Bone marrow (tissue), 2 donors: ENCODE data around the gene SNX15.
"Not testable (repeated sequence)": the region's sequence is repeated elsewhere in the genome, so short reads cannot be mapped to it uniquely, and the experiment has no call there.

Experiments used
- DNase-seq, 2 donors: peaks; one replicate each; lab custom pipeline; 2025; lab: John Stamatoyannopoulos, UW

The SNX15 gene, protein sequence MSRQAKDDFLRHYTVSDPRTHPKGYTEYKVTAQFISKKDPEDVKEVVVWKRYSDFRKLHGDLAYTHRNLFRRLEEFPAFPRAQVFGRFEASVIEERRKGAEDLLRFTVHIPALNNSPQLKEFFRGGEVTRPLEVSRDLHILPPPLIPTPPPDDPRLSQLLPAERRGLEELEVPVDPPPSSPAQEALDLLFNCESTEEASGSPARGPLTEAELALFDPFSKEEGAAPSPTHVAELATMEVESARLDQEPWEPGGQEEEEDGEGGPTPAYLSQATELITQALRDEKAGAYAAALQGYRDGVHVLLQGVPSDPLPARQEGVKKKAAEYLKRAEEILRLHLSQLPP

DNA sequence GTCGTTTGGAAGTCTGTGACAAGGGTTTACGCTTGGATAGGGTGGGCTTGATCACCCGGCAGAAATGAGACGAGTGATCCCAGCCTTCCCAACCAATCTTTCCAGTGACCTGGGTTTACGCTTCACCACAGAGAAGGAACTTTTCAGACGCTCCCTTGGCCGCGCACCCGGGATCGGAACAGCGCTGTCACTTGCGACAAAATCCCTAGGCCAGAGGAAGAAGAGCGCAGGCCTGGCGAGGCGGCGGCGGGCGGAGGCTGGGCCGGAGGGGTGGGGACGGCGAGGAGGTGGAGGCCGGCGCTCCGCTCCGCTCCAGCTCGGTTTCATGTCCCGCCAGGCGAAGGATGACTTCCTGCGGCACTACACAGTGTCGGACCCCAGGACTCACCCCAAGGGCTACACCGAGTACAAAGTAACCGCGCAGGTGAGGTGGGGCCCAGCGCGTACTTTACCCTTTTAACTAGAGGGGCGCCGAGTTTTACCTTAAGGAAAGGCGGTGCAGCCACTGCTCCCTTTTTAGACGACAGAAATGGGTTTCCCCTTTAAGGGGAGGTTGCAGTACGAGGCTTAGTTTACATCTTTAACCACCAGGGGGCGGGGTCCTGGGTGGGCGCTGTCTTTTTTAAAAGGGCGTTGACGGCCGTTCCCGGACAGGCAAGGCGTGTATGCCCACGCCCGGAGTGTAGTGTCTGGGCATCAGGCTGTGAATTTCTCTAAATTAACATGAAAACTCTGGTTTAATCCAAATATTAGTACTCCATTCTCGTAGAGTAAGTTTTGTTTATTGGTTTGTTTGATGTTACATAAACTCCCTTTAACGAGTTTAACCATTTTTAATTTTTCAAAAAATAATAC lies at the start of gene SNX15:
TSS of gene SNX15 (plus strand) at position 227 of the 855 bp plus-strand sequence. CDS start at position 326, 99 bp downstream.
- peak; percentile 83 to 96 for DNase-seq

DNA sequence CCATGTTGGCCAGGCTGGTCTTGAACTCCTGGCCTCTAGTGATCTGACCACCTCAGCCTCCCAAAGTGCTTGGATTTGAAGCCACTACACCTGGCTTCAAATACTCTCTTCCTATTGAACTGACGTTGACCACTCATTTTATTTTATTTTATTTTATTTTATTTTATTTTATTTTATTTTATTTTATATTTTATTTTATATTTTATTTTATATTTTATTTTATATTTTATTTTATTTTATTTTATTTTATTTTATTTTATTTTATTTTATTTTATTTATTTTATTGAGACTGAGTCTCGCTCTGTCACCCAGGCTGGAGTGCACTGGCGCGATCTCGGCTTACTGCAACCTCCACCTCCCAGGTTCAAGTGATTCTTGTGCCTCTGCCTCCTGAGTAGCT lies 43.9 kb upstream of the SNX15 start:
- DNase-seq: not testable (repeated sequence)

GRCh38 chr11:64987998-64988854 lies 39.0 kb upstream of the SNX15 start:
- DNase-seq: no peak

DNA sequence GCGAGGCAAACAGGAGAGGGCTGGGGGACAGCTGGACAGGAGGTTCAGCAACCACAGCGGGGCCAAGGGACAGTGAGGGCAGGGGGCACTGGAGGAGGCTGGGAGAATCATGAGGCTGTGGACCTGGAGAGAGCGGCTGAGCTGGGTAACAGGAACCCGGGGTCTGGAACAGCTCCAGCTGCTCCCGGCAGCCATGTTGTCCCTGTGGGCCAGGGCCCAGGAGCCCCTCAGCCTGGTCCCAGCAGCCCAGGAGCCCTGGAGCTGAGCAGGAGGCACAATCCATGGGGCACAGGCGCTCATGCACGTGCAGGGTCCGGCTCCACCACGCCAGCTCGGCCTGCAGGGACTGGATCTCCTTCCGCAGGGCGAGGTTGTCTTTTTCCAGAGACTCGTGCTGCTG lies 37.8 kb upstream of the SNX15 start:
- no peak for DNase-seq

DNA sequence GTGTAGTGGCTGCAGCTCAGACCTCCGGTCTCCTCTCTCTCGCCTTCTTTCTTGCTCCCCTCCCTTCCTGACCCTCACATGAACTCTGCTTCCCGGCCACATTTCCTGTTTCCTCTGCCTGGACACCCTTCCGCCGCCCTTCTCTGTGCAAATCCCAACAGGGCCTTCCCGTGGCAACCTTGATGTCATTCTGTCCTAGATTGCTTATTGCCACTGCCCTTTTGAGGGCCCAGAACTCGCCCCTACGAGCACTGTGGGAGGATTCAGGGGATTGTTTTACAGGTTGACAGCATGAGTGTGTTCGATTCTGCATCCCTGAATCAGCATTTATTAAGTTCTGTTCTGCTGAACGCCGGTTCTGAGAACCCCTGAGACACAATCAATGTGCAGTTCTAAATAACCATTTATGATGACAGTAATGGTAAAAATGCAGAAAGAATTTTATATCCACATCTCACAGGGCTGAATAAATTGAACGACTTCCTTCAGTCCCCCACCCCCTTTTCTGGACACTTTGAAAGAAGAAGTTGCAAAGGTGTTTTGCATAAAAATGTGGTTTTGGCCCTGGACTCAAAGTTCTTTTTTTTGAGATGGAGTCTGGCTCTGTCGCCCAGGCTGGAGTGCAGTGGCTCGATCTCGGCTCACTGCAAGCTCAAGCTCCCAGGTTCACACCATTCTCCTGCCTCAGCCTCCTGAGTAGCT lies 36.9 kb upstream of the SNX15 start:
- no peak for DNase-seq

DNA sequence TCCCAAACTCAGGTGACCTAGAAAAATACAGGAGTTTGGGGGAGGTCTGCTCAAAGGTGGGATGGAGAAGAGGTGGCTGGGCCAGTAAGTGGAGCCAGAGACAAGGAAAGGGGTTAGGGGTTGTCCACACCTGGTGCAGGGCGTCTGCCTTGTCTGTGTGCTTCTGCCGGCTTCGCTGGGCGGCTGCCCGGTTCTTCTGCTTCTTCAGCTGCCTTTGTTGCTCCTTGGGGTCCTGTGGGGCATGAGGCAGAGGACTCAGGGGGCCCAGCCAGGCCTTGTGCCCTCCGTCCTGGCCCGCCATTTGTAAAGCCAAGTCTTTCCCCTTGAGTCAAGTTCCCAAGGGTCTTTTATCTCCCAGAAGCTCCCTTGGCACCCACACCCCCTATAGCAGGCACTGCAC lies 32.9 kb upstream of the SNX15 start:
- DNase-seq: no peak

DNA sequence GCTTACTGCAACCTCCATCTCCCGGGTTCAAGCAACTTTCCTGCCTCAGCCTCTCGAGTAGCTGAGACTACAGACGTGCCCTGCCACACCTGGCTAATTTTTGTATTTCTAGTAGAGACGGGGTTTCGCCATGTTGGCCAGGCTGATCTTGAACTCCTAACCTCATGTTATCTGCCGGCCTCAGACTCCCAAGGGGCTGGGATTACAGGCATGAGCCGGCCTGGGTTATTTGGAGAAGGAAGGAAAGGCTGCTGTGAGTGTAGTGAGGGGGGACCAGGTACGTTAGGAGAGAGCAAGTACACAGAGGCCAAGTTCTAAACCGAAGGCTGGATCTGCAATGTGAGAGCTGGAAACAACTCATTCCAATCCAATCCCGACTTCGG lies 30.9 kb upstream of the SNX15 start:
- DNase-seq: no peak

DNA sequence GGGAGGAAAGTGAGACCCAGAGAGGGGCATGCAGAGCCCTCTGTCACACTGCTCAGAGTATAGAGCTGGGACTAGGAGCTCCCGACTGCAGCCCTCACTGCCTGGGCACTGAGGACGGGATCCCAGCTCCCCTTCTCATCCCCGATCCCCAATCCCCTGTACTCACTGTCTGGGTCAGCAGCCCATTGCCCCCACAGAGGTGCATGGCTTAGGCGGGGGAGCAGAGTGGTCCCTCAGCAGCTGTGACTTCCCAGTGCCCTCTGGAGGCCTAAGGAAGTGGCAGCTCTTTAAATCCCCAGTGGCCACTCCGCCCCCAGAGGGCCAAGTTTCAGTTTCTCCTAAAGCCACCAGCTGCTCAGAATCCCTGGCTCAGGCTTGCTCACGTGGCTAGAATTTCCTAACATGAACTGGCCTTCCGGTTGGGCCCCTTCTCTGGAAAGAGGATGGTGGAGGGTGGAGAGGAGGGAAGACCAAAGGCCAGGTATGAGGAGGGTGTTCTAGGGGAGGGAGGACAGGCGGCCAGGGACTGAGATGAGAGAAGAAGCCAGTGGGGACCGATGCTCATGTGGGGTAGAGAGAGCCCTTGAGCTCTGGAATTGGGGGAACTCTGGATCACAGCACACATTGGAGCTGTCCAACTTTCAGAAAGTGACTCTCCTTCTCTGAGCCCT lies 30.4 kb upstream of the SNX15 start, which contains the start of gene BATF2:
TSS of gene BATF2 (minus strand) at position 262 of the 671 bp plus-strand sequence. CDS start at position 205, 57 bp downstream.
- peak; percentile 17 to 29 for DNase-seq

GRCh38 chr11:64998141-64998540 lies 29.1 kb upstream of the SNX15 start:
- DNase-seq: no peak

DNA sequence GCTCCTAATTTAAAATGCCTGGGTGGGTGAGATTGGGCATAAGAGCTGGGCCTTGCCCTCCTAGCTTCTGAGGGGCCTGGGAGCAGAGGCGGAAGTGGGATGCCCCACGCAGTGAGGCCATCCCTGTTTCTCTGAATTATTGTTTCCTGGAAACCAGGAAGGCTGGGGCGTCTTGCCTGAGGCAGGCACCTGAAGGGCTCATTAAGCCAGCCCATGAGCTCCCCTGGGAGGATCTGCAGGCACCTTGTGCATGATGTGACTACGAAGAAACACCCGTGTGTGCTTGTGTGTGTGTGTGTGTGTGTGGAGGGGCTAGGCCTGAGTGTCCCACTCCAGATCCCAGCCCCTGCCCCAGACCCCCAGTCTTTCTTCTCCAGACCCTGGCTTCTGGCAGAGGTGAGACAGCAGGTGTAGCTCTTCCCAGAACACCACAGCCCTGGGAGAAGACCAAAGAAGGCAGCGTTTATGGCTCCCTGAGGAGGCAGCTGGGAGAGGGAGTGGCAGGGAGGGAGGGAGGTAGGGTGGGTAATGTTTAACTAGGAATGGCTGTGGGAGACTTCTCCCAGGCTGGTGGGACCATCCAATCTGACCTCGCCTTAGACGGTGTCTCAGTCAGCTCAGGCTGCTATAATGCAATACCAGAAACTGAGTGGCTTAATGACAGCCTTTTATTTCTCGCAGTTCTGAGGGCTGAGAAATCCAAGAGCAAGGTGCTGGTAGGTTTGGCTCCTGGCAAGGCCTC lies 28.4 kb upstream of the SNX15 start:
- no peak for DNase-seq

DNA sequence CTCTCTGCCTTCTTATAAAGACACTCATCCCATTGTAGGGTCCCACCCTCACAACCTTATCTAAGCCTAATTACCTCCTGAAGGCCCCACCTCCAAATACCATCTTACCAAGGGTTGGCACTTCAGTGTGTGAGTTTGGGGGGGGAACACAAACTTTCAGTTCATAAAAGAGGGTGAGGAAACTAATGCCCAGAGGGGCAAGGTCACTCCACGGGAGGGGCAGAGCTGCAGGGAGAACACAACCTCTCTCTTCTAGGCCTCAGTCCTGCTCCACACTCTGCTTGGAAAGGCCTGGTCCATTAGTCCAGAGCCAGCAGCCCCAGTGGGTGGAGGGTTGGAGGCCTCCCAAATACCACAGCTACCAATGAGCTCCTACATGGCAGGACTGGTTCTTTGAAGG lies 27.8 kb upstream of the SNX15 start:
- no peak for DNase-seq

GRCh38 chr11:65002706-65003105 lies 24.5 kb upstream of the SNX15 start:
- no peak for DNase-seq

- DNase-seq: no peak
Measured at GRCh38 chr11:65003282-65003681, 24.0 kb upstream of the SNX15 start.

DNA sequence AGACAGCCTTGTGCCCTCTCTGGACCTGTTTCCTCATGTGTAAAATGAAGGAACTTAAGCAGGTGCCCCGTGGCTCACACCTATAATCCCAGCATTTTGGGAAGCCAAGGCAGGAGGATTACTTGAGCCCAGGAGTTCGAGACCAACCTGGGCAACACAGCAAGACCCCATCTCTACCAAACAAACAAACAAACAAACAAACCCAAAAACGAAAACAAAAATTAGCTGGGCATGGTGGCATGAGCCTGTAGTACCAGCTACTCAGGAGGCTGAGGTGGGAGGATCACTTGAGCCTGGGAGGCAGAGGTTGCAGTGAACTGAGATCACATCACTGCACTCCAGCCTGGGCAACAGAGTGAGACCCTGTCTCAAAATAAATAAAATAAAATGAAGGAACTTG lies 23.3 kb upstream of the SNX15 start:
- not testable (repeated sequence) for DNase-seq

GRCh38 chr11:65008016-65008415 lies 19.2 kb upstream of the SNX15 start:
- no peak for DNase-seq

DNA sequence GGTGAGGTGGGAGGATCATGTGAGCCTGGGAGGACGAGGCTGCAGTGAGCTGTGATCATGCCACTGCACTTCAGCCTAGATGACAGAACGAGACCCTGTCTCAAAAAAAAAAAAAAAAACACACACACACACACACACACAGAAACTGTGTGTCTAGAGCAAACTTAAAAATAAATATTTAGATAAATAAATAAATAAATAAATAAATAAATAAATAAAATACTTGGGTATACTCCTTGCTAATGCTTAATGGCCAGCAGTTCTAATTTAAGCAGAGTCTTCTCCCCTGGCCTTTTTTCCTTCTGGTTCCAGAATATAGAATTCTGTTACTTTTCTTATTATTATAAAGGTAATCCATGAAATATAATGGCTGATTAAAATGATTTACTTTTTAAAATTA lies 18.4 kb upstream of the SNX15 start:
- DNase-seq: no peak

GRCh38 chr11:65013130-65013887 lies 13.9 kb upstream of the SNX15 start:
- DNase-seq: peak; percentile 90 to 93

- peak; percentile 77 to 90 for DNase-seq
Measured at GRCh38 chr11:65013888-65014725, 13.1 kb upstream of the SNX15 start, which contains the start of gene ARL2. ARL2 (plus strand) TSS chr11:65014160; CDS start chr11:65014208, 48 bp downstream.
